G401.6 (cell line): Measurements from ENCODE around the gene TAB2.
"Not testable (repeated sequence)": the region's sequence is repeated elsewhere in the genome, so short reads cannot be mapped to it uniquely, and the experiment has no call there.

Experiments used
- FAIRE-seq: peaks from 2 replicates; lab custom pipeline; 2012; peaks lifted over from hg19 to GRCh38; lab: Jason Lieb, UNC

TAB2 gene

DNA sequence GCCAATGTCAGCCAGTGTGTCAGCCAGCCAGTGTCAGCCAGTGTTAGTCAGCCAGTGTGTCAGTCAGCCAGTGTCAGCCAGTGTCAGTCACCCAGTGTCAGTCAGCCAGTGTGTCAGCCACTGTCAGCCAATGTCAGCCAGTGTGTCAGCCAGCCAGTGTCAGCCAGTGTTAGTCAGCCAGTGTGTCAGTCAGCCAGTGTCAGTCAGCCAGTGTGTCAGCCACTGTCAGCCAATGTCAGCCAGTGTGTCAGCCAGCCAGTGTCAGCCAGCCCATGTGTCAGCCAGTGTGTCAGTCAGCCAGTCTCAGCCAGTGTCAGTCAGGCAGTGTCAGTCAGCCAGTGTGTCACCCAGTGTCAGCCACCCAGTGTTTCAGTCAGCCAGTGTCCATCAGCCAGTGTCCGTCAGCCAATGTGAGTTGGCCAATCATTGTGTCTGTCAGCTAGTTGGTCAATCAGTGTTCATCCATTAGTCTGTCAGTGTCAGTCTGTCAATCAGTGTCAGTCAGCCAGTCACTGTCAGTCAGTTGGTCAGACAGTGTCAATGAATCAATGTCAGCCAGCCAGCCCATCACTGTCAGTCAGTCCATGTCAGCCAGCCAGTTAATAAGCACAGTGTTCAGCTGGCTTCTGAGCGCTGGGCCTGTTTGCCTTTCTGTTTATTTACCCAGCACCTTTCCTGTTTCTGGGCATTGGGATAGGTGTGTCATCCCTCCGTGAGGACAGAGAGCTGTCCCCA lies 127.0 kb downstream of the TAB2 start:
- FAIRE-seq = not testable (repeated sequence)

DNA sequence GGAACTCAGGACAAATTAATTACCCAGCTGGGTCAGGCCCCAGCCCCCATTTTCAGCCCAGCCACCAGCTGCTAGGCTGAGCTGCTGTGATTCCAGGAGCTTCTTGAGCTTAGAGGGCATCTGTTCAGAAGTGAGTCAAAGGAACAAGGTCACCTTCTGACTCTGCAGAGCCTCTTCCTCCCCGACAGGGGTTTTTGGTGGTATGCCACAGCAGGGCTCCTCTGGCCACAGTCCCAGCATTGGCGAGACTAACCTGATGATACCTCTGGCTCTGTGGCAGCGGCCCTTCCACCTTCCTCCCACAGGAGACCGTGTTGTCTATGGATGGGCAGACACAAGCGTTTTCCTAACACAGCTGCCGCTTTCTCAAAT lies 127.6 kb downstream of the TAB2 start:
- no peak for FAIRE-seq

DNA sequence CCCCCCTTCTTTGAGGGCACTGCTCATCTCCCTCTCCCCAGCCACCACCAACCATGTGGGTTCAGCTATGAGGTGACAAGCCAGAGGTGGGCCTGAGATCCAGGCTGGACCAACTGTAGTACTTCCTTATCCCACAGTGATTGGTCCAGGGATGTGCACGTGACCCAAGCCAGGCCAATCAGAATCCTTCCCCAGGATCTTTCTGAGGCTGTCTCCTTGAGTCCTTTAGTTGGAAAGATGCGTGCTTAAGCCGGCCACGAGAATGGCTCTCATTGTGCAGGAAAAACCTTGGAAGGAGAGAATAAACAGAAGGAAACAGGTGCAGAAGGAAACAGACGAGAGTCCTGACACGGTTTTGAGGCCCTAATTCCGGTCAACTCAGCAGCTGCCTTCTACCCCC lies 128.1 kb downstream of the TAB2 start:
- FAIRE-seq = no peak

- no peak for FAIRE-seq
Observed at GRCh38 chr6:149446791-149447376, 129.4 kb downstream of the TAB2 start.

DNA sequence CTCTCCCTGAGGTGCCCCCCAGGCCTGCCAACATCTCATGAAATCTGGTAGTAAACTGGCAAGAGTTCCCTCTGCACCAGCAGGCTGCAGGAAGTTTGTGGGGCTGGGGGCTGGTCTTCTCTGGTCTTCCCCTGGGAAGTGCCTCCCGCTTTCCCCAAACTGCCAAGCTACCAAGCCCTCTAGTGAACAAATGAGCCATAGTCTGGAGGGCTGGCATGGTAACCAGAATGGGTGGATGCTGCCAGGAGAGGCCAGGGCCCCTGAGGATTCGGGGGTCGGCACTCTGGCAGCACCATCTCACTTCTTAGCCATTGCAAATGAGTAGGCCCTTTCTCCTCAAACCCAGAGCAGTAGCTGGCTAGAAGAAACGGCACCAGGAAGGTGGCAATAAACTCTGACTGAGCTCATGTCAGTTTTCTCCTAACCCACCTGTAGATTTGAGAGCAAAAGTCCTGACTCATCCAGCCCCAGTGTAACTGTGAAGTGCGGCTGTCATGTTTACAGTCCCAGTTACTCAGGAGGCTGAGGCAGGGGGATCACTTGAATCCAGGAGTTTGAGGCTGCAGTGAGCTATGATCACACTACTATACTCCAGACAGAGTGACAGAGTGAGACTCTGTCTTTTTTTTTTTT lies 131.4 kb downstream of the TAB2 start:
- no peak for FAIRE-seq

DNA sequence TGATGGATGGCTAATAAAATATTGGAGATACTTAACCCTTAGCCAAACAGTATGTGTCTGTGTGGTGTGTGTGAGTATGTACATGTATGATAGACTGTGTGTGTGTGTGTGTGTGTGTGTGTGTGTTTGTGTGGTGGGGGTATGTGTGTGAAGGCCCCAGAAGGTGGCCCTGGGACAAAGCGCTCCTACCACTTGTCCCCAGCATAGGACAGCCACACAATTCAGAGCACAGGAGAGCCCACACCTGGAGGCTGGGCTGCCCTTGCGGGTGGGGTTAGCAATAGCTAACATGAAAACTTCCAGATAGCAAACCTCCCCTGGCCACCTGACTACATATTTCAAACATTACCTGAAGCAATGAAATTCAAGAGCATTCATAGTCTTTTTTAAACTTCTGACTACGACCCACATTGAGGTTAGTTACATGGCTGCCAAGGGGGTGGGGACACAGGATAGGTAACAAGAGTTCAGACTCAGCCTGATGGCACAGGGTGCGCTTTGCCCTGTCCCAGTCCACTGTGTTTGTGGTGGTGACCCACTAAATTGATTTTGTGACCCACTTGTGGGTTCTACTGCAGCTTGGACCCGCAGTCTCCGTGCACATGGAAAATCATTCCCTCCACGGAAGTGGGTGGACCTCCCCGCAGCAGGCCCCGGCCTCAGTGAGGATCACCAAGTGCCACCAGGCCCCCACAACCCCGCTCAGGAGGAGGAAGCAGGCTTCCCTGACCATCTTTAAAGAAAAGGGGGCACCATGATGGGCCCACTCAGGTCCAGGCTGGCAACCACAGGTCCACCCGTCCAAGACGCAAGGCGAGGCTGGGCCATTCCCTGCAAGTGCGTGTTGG lies 132.5 kb downstream of the TAB2 start:
- no peak for FAIRE-seq

- no peak for FAIRE-seq
Observed at GRCh38 chr6:149450679-149451375, 133.3 kb downstream of the TAB2 start.

DNA sequence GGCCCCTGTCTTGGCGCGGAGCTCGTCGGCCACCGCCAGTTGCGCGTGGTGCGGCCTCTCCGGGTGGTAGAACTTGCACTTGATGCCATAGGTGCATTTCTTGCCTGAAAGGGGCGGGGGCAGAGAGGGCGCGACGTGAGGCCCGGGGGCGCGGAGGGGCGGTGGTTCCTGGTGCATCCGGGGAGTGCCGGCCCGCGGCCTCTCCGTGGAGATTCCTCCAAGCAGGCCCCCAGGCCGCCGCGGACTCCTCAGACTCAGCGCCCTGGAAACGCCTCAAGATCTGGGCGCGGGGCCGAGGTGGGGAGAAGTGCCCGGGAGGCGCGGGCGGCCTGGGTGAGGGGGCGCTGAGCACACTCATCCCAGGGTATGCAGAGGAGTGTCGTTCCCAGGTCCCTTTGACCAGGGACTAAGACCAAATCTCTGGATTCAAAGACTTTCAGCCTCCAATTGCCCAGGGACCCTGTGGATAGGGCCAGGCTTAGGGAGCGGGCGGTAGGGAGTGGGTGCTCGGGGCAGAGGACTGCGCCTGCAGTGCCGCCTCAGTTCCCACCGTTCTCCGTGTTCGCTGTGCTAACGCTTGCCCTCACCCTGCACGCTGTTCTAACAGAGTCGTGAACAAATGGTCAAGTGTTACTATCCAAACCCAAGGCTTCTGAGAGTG lies 134.0 kb downstream of the TAB2 start:
- no peak for FAIRE-seq

DNA sequence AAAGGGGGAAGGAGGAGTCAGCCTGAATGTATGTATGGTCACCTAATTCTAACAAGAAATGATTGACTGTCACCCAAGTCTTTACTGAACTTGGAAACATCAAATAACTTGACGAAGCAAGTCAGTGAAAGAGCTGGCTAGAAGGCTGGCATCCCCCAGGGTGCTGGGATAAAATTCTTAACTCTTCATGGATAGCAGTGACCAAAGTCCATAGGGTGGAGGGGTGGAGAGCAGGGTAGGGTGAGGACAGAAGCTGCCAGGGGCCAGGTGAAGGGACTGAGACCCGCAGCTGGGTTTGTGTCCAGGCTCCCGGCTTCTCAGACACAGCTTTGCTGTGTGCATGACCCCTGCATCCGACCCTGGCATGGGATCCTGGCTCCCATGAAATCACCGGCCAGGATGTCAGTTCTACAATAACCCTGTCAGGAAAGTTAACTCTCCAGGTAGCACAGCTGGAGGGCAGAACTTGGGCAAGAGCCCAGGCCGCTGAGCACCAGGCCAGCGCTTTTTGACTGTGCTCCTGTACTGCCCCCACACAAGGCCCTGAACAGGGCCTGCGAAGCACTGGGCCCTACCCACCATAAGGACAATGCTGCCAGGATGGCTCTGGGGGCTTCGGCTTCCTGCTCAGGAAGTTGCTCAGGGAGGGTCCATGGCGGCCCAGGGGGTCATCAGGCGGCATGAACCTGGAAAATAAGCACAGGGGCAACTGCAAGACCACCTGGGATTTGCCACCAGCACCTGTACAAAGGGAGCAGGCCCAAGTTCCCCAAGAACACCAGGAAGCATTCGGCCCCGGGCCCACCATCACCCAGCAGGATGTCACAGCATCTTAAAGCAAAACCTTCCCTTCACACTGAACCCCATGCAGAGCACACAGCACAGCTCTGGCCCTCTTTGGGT lies 134.8 kb downstream of the TAB2 start:
- no peak for FAIRE-seq

GRCh38 chr6:149453597-149454345 lies 136.3 kb downstream of the TAB2 start:
- no peak for FAIRE-seq

- FAIRE-seq = no peak
Observed at GRCh38 chr6:149454346-149454848, 136.9 kb downstream of the TAB2 start.

DNA sequence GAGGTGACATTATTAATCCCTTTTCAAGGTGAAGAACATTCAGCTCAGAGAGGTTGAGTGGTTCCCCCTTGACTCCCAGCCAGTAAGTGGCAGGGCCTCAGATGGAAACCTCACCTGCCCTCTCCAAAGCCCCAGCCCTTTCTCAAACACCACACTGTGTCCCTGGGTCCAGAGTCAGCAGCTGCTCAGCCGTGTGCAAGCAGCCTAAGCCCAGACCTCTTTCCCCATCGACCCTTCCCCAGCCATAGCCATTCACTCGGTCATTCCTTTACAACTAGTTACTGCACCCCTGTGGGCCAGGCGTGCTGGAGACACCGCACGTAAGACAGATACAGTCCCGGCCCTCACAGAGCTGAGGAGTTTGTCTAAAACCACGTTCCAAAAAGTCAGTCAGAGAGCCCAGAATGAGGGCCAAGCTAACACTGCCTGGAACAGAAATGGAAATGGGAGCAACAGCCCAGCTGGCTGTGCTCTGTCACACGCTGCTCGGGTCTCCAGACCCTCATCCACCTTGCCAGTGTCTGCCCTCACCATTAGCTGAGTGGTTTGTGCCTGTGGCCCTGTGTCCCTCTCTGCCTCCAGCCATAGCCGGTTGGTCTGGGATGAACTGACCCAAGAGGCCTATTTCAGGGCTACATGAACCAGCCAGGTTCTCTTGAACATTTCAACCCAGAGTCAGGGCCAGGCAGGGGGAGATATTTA lies 137.7 kb downstream of the TAB2 start:
- no peak for FAIRE-seq

- FAIRE-seq = no peak
Observed at GRCh38 chr6:149456311-149457021, 139.0 kb downstream of the TAB2 start.

DNA sequence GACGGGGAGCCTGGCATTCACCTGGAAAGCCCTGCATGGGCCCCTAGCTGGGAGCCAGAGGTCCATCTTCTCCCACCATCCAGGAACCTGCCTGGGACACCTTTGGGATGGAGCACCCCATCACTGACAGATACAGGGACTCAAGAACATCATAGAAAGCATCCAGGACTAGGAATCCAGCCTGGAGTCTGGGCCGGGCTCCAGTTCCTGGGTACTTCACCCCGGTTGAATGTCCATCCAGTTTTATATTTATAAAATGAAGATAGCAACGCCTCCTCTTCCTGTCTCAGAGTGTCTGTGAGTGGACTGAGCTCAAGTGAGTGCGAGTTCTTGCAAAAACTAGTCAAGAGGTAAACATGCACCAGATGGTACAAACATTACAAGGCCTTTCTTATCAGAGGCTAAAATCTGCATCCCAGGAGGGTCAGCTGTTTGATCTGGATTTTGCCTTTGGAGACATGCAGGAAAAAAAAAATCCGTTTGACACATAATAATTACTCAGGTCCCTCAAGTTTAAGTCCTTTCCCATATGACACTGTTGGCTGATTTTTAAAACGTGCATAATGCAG lies 139.9 kb downstream of the TAB2 start:
- no peak for FAIRE-seq

- FAIRE-seq = no peak
Observed at GRCh38 chr6:149458196-149458595, 140.7 kb downstream of the TAB2 start.

DNA sequence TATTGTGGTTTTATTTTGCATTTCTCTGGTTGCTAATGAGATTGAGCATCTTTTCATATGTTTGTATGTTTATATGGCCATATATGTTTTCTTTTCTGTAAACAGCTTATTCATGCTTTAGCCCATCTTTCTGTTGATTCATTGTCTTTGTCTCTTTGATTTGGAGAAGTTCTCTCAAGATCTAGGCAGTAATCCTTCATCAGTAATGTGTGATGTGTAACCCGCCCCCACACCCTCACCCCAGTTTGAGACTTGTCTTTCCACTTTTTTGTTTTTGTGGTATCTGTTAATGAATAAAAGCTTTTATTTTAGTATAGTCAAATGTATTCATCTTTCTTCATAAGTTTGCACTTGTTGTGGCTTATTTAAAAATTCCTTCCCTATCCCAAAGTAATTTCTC lies 141.3 kb downstream of the TAB2 start:
- no peak for FAIRE-seq

- FAIRE-seq = no peak
Observed at GRCh38 chr6:149459761-149460160, 142.2 kb downstream of the TAB2 start.

DNA sequence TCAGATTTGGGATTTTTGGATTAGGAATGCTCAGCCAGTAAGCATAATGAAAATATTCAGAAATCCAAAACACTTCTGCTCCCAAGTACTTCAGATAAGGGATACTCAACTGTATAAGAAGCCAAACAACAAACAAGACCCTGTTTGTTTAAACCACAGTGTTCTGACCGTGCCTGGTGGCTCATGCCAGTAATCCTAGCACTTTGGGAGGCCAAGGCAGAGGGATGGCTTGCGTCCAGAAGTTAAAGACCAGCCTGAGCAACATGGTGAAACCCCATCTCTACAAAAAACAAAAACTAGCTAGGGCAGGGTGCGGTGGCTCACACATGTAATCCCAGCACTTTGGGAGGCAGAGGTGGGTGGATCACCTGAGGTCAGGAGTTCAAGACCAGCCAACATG lies 142.7 kb downstream of the TAB2 start:
- not testable (repeated sequence) for FAIRE-seq
